GM12878 (cell line): Measurements from ENCODE around the gene FLRT1. TPM values are rescaled to one million over a fixed set of nuclear protein-coding genes. Genes with fewer than 3 reads are reported as not detected.

Experiments
- ATAC-seq: fragments of 200-7000 bp; cut with Tn5 transposase; 3 replicates; pipeline ENCODE4 v1.9.1; 2020; ENCODE audit warnings: mild to moderate bottlenecking, moderate library complexity
- BruUV-seq: library from RNA; stranded (reverse); fragments of 400-500 nt; replicated peaks from 2 replicates; lab custom pipeline; 2021; lab: Mats Ljungman, UMichigan
- CTCF ChIA-PET: fragments of 300-600 bp; sonication (Branson Sonifier 250); formaldehyde crosslinking; extraction: SDS; loops from one replicate; lab custom pipeline; 2021; ENCODE audit warnings: inconsistent platforms; lab: Yijun Ruan, JAX
- POLR2A ChIA-PET: fragments of 350-600 bp; formaldehyde crosslinking; extraction: SDS; loops from one replicate; lab custom pipeline; 2021; ENCODE audit warnings: inconsistent platforms; lab: Charles Lee
- RAD21 ChIA-PET: fragments of 300-600 bp; sonication (Branson Sonifier 250); formaldehyde crosslinking; loops from one replicate; lab custom pipeline; 2023; ENCODE audit warnings: antibody characterized with exemption; ENCODE audit not compliant: unreplicated experiment; lab: Charles Lee
- SMC1A ChIA-PET: fragments of 300-600 bp; sonication (Branson Sonifier 250); formaldehyde crosslinking; loops from one replicate; lab custom pipeline; 2023; ENCODE audit not compliant: unreplicated experiment, uncharacterized antibody; lab: Charles Lee
- DNase-seq: peaks from one replicate; pipeline ENCODE4 v3.0.0-alpha.2; 2011; ENCODE audit warnings: low read depth, low spot score
- FAIRE-seq: peaks from 3 replicates; lab custom pipeline; 2011; peaks lifted over from hg19 to GRCh38; lab: Jason Lieb, UNC
- H2AFZ ChIP-seq: 2 replicates; pipeline ENCODE4 v1.6.0; 2011; ENCODE audit warnings: low read depth, low read length, control low read depth; ENCODE audit not compliant: control insufficient read depth
- H3K27ac ChIP-seq: 2 replicates; pipeline ENCODE4 v1.5.1; 2011; ENCODE audit warnings: control low read depth; ENCODE audit not compliant: control insufficient read depth, insufficient read depth
- H3K27me3 ChIP-seq, 2 experiments: replicated peaks in 1 of 2; 2 replicates each; pipeline versions ENCODE4 v1.6.0 to v1.6.1; 2011; ENCODE audit warnings: low read length in 1 of 2; ENCODE audit not compliant: control insufficient read depth in 2 of 2, insufficient read depth in 2 of 2
- H3K36me3 ChIP-seq, 2 experiments: 2 replicates each; pipeline ENCODE4 v1.5.1; 2011; ENCODE audit warnings: low read length in 1 of 2; ENCODE audit not compliant: control insufficient read depth in 2 of 2, insufficient read depth in 2 of 2
- H3K4me1 ChIP-seq: 2 replicates; pipeline ENCODE4 v1.6.1; 2011; ENCODE audit warnings: mild to moderate bottlenecking, low read length, moderate library complexity, mixed read lengths; ENCODE audit not compliant: control insufficient read depth, insufficient read depth
- H3K4me2 ChIP-seq: 2 replicates; pipeline ENCODE4 v1.6.0; 2011; ENCODE audit warnings: control low read depth; ENCODE audit not compliant: control insufficient read depth, insufficient read depth
- H3K4me3 ChIP-seq: fragments of 200-600 bp; sonication (generic); 2 replicates; pipeline ENCODE4 v1.5.1; 2016
- H3K79me2 ChIP-seq: 2 replicates; pipeline ENCODE4 v1.6.0; 2011; ENCODE audit warnings: low read length; ENCODE audit not compliant: control insufficient read depth, insufficient read depth
- H3K9ac ChIP-seq: 2 replicates; pipeline ENCODE4 v1.8.0; 2011; ENCODE audit warnings: low read length, control low read depth, mixed read lengths; ENCODE audit not compliant: control insufficient read depth, insufficient read depth
- H3K9me3 ChIP-seq: replicated peaks from 3 replicates; pipeline ENCODE4 v1.5.1; 2011; ENCODE audit warnings: mild to moderate bottlenecking, low read length; ENCODE audit not compliant: control insufficient read depth, insufficient read depth
- H4K20me1 ChIP-seq: 2 replicates; pipeline ENCODE4 v1.6.0; 2011; ENCODE audit not compliant: control insufficient read depth, insufficient read depth
- ASH2L ChIP-seq: fragments of 300-600, 200-600 bp; sonication (generic); IDR thresholded peaks from 2 replicates; pipeline ENCODE4 v1.6.1; 2017; ENCODE audit warnings: low read depth, mild to moderate bottlenecking, borderline replicate concordance
- CBX3 ChIP-seq: fragments of 200-600 bp; sonication (generic); IDR thresholded peaks from 2 replicates; pipeline ENCODE4 v1.6.1; 2016; ENCODE audit warnings: low read depth, borderline replicate concordance
- CHD2 ChIP-seq: IDR thresholded peaks from 2 replicates; pipeline ENCODE4 v1.6.1; 2011; ENCODE audit warnings: low read depth, low read length, improper control_type of control experiment, borderline replicate concordance
- E2F8 ChIP-seq: fragments of 450-650 bp; IDR thresholded peaks from 2 replicates; pipeline ENCODE4 v1.6.1; 2018; ENCODE audit warnings: mild to moderate bottlenecking, low read depth, moderate library complexity; ENCODE audit not compliant: partially characterized antibody
- GABPA ChIP-seq: IDR thresholded peaks from 2 replicates; pipeline ENCODE4 v1.6.1; 2014; ENCODE audit warnings: antibody characterized with exemption, low read depth, mild to moderate bottlenecking, inconsistent platforms
- NR2C2 ChIP-seq: IDR thresholded peaks from 2 replicates; pipeline ENCODE4 v1.6.1; 2011; ENCODE audit warnings: borderline replicate concordance, low read depth; ENCODE audit not compliant: control insufficient read depth, insufficient read length
- SPI1 ChIP-seq: IDR thresholded peaks from 2 replicates; pipeline ENCODE4 v1.6.1; 2011; ENCODE audit warnings: low read depth, mild to moderate bottlenecking, low read length, moderate library complexity, borderline replicate concordance; ENCODE audit not compliant: insufficient read depth
- ZBTB4 ChIP-seq: fragments of 450-650 bp; formaldehyde crosslinking; IDR thresholded peaks from 2 replicates; pipeline ENCODE4 v1.4.0; 2022; ENCODE audit warnings: mild to moderate bottlenecking, moderate library complexity
- WGBS: methylation state at CpG from one replicate; pipeline ENCODE4 v1.1.6; 2016; ENCODE audit warnings: low lambda C conversion rate; ENCODE audit not compliant: insufficient replicate concordance, insufficient coverage; ENCODE audit errors: missing lambda C conversion rate; 5-methylcytosine and 5-hydroxymethylcytosine counted together
- in situ Hi-C: fragments of 300-500 bp; cut with MboI; formaldehyde crosslinking; loops from 9 replicates; pipeline ENCODE4 v1.14.3; 2018; ENCODE audit warnings: mixed read lengths
- intact Hi-C: fragments of 100-400 bp; cut with micrococcal nuclease; formaldehyde crosslinking; loops from one replicate; pipeline ENCODE4 v1.14.2; 2022; ENCODE audit not compliant: unreplicated experiment
- polyA plus RNA-seq, 11 experiments: library from polyadenylated mRNA; depleted of rRNA in 4 of 11; unstranded in 6 of 11; stranded (reverse) in 5 of 11; fragments of >200 nt; fragmentation: Nextera tagmentation in 4 of 11; fragmentation: Illumina TruSeq in 1 of 11; extraction: Ambion mirVana in 4 of 11; extraction: Trizol in 1 of 11; gene quantifications; 1 replicate in 1 of 11; 2 replicates in 10 of 11; pipeline versions ENCODE4 v1.2.1 to v1.2.3, GENCODE V29; 2011 to 2016; ENCODE audit warnings: inconsistent platforms in 2 of 11, missing spikeins in 2 of 11, low read depth in 1 of 11
- total RNA-seq, 4 experiments: library from RNA; depleted of rRNA in 3 of 4; stranded (reverse); fragments of >200 nt in 3 of 4; fragmentation: Illumina TruSeq in 1 of 4; extraction: Trizol in 1 of 4; gene quantifications; 2 replicates each; pipeline versions ENCODE4 v1.2.1 to v1.2.3, GENCODE V29; 2013 to 2021
- TF ChIP-seq, protein P1 (sequence below): fragments of 450-650 bp; formaldehyde crosslinking; IDR thresholded peaks from 2 replicates; pipeline ENCODE4 v1.4.0; 2020; ENCODE audit warnings: mild to moderate bottlenecking, moderate library complexity

FLRT1 gene
- total and polyA plus RNA-seq, 10 of the 15 experiments (the other 5 are each of a cell fraction or from before 2014, with no cell fraction given), result 0.10 to 0.12 TPM; not detected in 8

GRCh38 chr11:64025205-64025604 is 10.5 kb upstream of the FLRT1 start:
- TF ChIP-seq ZBTB4 (CRISPR knock-in tag) (no peak), NR2C2 (no peak), ASH2L (no peak), CBX3 (no peak), GABPA (no peak), CHD2 (no peak), E2F8 (no peak), SPI1 (no peak)
- TF ChIP-seq, protein P1, sequence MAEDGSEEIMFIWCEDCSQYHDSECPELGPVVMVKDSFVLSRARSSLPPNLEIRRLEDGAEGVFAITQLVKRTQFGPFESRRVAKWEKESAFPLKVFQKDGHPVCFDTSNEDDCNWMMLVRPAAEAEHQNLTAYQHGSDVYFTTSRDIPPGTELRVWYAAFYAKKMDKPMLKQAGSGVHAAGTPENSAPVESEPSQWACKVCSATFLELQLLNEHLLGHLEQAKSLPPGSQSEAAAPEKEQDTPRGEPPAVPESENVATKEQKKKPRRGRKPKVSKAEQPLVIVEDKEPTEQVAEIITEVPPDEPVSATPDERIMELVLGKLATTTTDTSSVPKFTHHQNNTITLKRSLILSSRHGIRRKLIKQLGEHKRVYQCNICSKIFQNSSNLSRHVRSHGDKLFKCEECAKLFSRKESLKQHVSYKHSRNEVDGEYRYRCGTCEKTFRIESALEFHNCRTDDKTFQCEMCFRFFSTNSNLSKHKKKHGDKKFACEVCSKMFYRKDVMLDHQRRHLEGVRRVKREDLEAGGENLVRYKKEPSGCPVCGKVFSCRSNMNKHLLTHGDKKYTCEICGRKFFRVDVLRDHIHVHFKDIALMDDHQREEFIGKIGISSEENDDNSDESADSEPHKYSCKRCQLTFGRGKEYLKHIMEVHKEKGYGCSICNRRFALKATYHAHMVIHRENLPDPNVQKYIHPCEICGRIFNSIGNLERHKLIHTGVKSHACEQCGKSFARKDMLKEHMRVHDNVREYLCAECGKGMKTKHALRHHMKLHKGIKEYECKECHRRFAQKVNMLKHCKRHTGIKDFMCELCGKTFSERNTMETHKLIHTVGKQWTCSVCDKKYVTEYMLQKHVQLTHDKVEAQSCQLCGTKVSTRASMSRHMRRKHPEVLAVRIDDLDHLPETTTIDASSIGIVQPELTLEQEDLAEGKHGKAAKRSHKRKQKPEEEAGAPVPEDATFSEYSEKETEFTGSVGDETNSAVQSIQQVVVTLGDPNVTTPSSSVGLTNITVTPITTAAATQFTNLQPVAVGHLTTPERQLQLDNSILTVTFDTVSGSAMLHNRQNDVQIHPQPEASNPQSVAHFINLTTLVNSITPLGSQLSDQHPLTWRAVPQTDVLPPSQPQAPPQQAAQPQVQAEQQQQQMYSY (CRISPR knock-in tag), result no peak
- H3K4me3 ChIP-seq, result no peak overlapping the region
- ATAC-seq (no peak), DNase-seq (no peak), FAIRE-seq (no peak)
- no peaks in the 10 kb centered on the region for H3K4me1 ChIP-seq
- RAD21 ChIA-PET, result no interaction called here
- H3K9me3 ChIP-seq, result no peaks in the 10 kb centered on the region
- 43% methylated on average over 4 of the region's 4 CpGs for WGBS
- H3K9ac ChIP-seq, result no peak overlapping the region
- no peaks in the 10 kb centered on the region; a peak in 2 of 4 replicates for H3K27me3 ChIP-seq
- H3K79me2 ChIP-seq, result no peaks in the 10 kb centered on the region
- no peak overlapping the region for H3K27ac ChIP-seq
- CTCF ChIA-PET, result interaction anchor here (1.7 kb wide), 1 partner anchor 123 kb away, joined by 3 read pairs; no protein-coding TSS in a partner anchor
- no TSS peak for BruUV-seq
- H2AFZ ChIP-seq, result no peak overlapping the region
- H3K36me3 ChIP-seq, result no peaks in the 10 kb centered on the region
- POLR2A ChIA-PET, result no interaction called here
- in situ Hi-C loops (no loop called here), intact Hi-C loops (no loop called here)
- SMC1A ChIA-PET, result no interaction called here
- no peaks in the 10 kb centered on the region for H4K20me1 ChIP-seq
- H3K4me2 ChIP-seq, result no peak overlapping the region
